GM12878 (cell line): Measurements from ENCODE around the gene GOT2. TPM values are rescaled to one million over a fixed set of nuclear protein-coding genes. Genes with fewer than 3 reads are reported as not detected.

Source experiments
- ATF7 ChIP-seq: fragments of 450-650 bp; IDR thresholded peaks from 2 replicates; pipeline ENCODE4 v1.6.1; 2016; ENCODE audit warnings: low read depth, mild to moderate bottlenecking
- CBFB ChIP-seq: IDR thresholded peaks from 2 replicates; pipeline ENCODE4 v1.6.1; 2016; ENCODE audit warnings: antibody characterized with exemption, low read depth
- CBX3 ChIP-seq: fragments of 200-600 bp; sonication (generic); IDR thresholded peaks from 2 replicates; pipeline ENCODE4 v1.6.1; 2016; ENCODE audit warnings: low read depth, borderline replicate concordance
- CREB1 ChIP-seq: IDR thresholded peaks from 2 replicates; pipeline ENCODE4 v1.6.1; 2012; ENCODE audit warnings: low read depth, mild to moderate bottlenecking, inconsistent platforms
- EP300 ChIP-seq, 2 experiments: fragments of 150-350 bp in 1 of 2; IDR thresholded peaks; 2 replicates each; pipeline ENCODE4 v1.6.1; 2011 to 2012; ENCODE audit warnings: low read depth in 2 of 2, low read length in 2 of 2, borderline replicate concordance in 1 of 2, improper control_type of control experiment in 1 of 2, inconsistent platforms in 1 of 2; ENCODE audit not compliant: control insufficient read depth in 1 of 2
- FOXM1 ChIP-seq: IDR thresholded peaks from 2 replicates; pipeline ENCODE4 v1.6.1; 2012; ENCODE audit warnings: low read depth, mild to moderate bottlenecking, inconsistent platforms, low read length, moderate library complexity
- HDAC2 ChIP-seq: fragments of 200-600 bp; sonication (generic); IDR thresholded peaks from 2 replicates; pipeline ENCODE4 v1.6.1; 2017
- HDGF ChIP-seq: fragments of 450-650 bp; IDR thresholded peaks from 2 replicates; pipeline ENCODE4 v1.6.1; 2016; ENCODE audit warnings: antibody characterized with exemption
- IKZF2 ChIP-seq, 2 experiments: fragments of 450-650 bp; IDR thresholded peaks; 2 replicates each; pipeline ENCODE4 v1.6.1; 2017; ENCODE audit warnings: mild to moderate bottlenecking in 2 of 2, moderate library complexity in 2 of 2
- LARP7 ChIP-seq: fragments of 450-650 bp; IDR thresholded peaks from 2 replicates; pipeline ENCODE4 v1.6.1; 2017; ENCODE audit warnings: mild to moderate bottlenecking
- MEF2B ChIP-seq: fragments of 450-650 bp; IDR thresholded peaks from 2 replicates; pipeline ENCODE4 v1.6.1; 2018; ENCODE audit warnings: mild to moderate bottlenecking, moderate library complexity; ENCODE audit not compliant: partially characterized antibody, poor library complexity, severe bottlenecking
- NBN ChIP-seq: fragments of 450-650 bp; IDR thresholded peaks from 2 replicates; pipeline ENCODE4 v1.6.1; 2016
- NFYB ChIP-seq: IDR thresholded peaks from 2 replicates; pipeline ENCODE4 v1.6.1; 2011; ENCODE audit warnings: low read depth, mild to moderate bottlenecking, low read length, improper control_type of control experiment, moderate library complexity; ENCODE audit not compliant: insufficient read depth
- NR2C1 ChIP-seq: fragments of 450-650 bp; IDR thresholded peaks from 2 replicates; pipeline ENCODE4 v1.6.1; 2017; ENCODE audit warnings: antibody characterized with exemption, mild to moderate bottlenecking, moderate library complexity
- NR2F1 ChIP-seq: fragments of 450-650 bp; conservative IDR thresholded peaks from 2 replicates; pipeline ENCODE4 v1.6.1; 2017; ENCODE audit warnings: mild to moderate bottlenecking
- POLR2A ChIP-seq: IDR thresholded peaks from 2 replicates; pipeline ENCODE4 v1.6.1; 2011; ENCODE audit warnings: low read depth, mild to moderate bottlenecking, low read length
- RB1 ChIP-seq: fragments of 450-650 bp; formaldehyde crosslinking; IDR thresholded peaks from 2 replicates; pipeline ENCODE4 v1.6.1; 2017; ENCODE audit warnings: mild to moderate bottlenecking, borderline replicate concordance
- RBBP5 ChIP-seq: fragments of 200-600 bp; sonication (generic); conservative IDR thresholded peaks from 2 replicates; pipeline ENCODE4 v1.6.1; 2016
- RELA ChIP-seq: fragments of 450-650 bp; IDR thresholded peaks from 2 replicates; pipeline ENCODE4 v1.8.0; 2014; ENCODE audit warnings: borderline replicate concordance; ENCODE audit not compliant: partially characterized antibody
- SIX5 ChIP-seq: IDR thresholded peaks from 2 replicates; pipeline ENCODE4 v1.6.1; 2011; ENCODE audit warnings: mild to moderate bottlenecking, low read depth, low read length, moderate library complexity; ENCODE audit not compliant: severe bottlenecking
- SMAD5 ChIP-seq: IDR thresholded peaks from 2 replicates; pipeline ENCODE4 v1.6.1; 2016; ENCODE audit warnings: antibody characterized with exemption, low read depth
- SMC3 ChIP-seq: IDR thresholded peaks from 2 replicates; pipeline ENCODE4 v1.6.1; 2011; ENCODE audit warnings: low read length, improper control_type of control experiment, borderline replicate concordance
- SRF ChIP-seq, 2 experiments: IDR thresholded peaks; 2 replicates each; pipeline ENCODE4 v1.6.1; 2011; ENCODE audit warnings: low read depth in 2 of 2, low read length in 2 of 2, mild to moderate bottlenecking in 1 of 2, moderate library complexity in 1 of 2
- TCF12 ChIP-seq: IDR thresholded peaks from 2 replicates; pipeline ENCODE4 v1.6.1; 2011; ENCODE audit warnings: low read depth, mild to moderate bottlenecking, low read length
- polyA plus RNA-seq, 11 experiments: library from polyadenylated mRNA; depleted of rRNA in 4 of 11; unstranded in 6 of 11; stranded (reverse) in 5 of 11; fragments of >200 nt; fragmentation: Nextera tagmentation in 4 of 11; fragmentation: Illumina TruSeq in 1 of 11; extraction: Ambion mirVana in 4 of 11; extraction: Trizol in 1 of 11; gene quantifications; 1 replicate in 1 of 11; 2 replicates in 10 of 11; pipeline versions ENCODE4 v1.2.1 to v1.2.3, GENCODE V29; 2011 to 2016; ENCODE audit warnings: inconsistent platforms in 2 of 11, missing spikeins in 2 of 11, low read depth in 1 of 11
- total RNA-seq, 4 experiments: library from RNA; depleted of rRNA in 3 of 4; stranded (reverse); fragments of >200 nt in 3 of 4; fragmentation: Illumina TruSeq in 1 of 4; extraction: Trizol in 1 of 4; gene quantifications; 2 replicates each; pipeline versions ENCODE4 v1.2.1 to v1.2.3, GENCODE V29; 2013 to 2021
- TF ChIP-seq, protein P1 (sequence below): IDR thresholded peaks from 2 replicates; pipeline ENCODE4 v1.6.1; 2012; ENCODE audit warnings: low read depth, low read length, improper control_type of control experiment
- TF ChIP-seq, protein P2 (sequence below): fragments of 150-350 bp; IDR thresholded peaks from 2 replicates; pipeline ENCODE4 v1.6.1; 2016; ENCODE audit warnings: low read depth, low read length
- TF ChIP-seq, protein P3 (sequence below): IDR thresholded peaks from 2 replicates; pipeline ENCODE4 v1.6.1; 2011; ENCODE audit warnings: low read depth, low read length, improper control_type of control experiment, borderline replicate concordance
- TF ChIP-seq, protein P4 (sequence below): IDR thresholded peaks from 2 replicates; pipeline ENCODE4 v1.6.1; 2012; ENCODE audit warnings: low read depth, low read length, improper control_type of control experiment

Gene GOT2
- total and polyA plus RNA-seq, 10 of the 15 experiments (the other 5 are each of a cell fraction or from before 2014, with no cell fraction given), result 41.7 to 235 (median 83.7) TPM

DNA sequence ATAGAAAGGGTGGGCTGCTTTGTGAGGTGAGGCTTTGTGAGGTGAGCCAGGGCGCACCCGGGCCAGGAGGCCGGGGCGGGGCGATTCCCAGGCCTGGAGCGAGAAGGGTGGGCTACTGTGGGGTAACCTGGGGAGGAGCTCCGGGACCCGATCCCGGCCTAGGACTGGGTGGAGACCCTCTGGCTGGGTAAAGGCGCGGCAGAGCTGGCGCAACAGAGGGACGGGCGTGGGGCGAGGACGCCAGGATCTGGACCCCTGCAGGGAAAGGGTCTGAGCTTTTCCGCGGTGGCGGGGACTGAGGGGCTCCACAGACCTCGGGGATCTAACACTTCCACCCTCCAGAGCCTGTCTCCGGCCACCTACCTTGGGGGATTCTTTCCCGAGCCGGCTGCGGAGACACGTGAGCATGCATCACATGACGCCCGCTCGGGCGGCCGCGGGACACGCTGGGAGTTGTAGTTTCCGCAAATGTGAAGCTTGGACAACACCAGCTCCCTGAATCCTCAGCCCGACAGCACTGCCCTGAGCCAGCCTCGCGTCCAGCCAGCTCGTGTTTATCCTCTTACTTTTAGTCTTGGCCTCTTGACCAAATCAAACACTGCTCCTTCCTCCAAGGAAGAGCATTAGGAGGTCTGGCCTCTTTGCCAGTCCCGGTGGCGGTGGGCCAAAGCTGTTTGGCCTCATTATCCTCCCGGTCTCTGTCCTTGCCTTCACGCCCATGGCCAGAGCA, 49.6 kb downstream of the GOT2 start, which contains the start of gene SLC38A7 (continued):
- TF ChIP-seq, protein P1, sequence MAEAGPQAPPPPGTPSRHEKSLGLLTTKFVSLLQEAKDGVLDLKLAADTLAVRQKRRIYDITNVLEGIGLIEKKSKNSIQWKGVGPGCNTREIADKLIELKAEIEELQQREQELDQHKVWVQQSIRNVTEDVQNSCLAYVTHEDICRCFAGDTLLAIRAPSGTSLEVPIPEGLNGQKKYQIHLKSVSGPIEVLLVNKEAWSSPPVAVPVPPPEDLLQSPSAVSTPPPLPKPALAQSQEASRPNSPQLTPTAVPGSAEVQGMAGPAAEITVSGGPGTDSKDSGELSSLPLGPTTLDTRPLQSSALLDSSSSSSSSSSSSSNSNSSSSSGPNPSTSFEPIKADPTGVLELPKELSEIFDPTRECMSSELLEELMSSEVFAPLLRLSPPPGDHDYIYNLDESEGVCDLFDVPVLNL, result no peak
- TF ChIP-seq NR2C1, result no peak
- TF ChIP-seq, protein P2, sequence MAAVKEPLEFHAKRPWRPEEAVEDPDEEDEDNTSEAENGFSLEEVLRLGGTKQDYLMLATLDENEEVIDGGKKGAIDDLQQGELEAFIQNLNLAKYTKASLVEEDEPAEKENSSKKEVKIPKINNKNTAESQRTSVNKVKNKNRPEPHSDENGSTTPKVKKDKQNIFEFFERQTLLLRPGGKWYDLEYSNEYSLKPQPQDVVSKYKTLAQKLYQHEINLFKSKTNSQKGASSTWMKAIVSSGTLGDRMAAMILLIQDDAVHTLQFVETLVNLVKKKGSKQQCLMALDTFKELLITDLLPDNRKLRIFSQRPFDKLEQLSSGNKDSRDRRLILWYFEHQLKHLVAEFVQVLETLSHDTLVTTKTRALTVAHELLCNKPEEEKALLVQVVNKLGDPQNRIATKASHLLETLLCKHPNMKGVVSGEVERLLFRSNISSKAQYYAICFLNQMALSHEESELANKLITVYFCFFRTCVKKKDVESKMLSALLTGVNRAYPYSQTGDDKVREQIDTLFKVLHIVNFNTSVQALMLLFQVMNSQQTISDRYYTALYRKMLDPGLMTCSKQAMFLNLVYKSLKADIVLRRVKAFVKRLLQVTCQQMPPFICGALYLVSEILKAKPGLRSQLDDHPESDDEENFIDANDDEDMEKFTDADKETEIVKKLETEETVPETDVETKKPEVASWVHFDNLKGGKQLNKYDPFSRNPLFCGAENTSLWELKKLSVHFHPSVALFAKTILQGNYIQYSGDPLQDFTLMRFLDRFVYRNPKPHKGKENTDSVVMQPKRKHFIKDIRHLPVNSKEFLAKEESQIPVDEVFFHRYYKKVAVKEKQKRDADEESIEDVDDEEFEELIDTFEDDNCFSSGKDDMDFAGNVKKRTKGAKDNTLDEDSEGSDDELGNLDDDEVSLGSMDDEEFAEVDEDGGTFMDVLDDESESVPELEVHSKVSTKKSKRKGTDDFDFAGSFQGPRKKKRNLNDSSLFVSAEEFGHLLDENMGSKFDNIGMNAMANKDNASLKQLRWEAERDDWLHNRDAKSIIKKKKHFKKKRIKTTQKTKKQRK, result no peak
- no peak for TF ChIP-seq RB1
- TF ChIP-seq EP300 (IDR thresholded peaks at IDR 0.05; ENCODE audit: borderline replicate concordance in 1 of 2, control insufficient read depth in 1 of 2, low read depth in 2 of 2, low read length in 2 of 2), result no peak
- no peak for TF ChIP-seq NFYB
- TF ChIP-seq HDAC2, result no peak
- TF ChIP-seq, protein P3, sequence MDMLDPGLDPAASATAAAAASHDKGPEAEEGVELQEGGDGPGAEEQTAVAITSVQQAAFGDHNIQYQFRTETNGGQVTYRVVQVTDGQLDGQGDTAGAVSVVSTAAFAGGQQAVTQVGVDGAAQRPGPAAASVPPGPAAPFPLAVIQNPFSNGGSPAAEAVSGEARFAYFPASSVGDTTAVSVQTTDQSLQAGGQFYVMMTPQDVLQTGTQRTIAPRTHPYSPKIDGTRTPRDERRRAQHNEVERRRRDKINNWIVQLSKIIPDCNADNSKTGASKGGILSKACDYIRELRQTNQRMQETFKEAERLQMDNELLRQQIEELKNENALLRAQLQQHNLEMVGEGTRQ, result peak; percentile 100
- TF ChIP-seq IKZF2 (IDR thresholded peaks at IDR 0.05), result no peak
- 0 out of 2 replicates have a peak, but pooled peaks have one; percentile 36 for TF ChIP-seq NBN
- peak; percentile 46 for TF ChIP-seq POLR2A
- no peak for TF ChIP-seq FOXM1
- TF ChIP-seq RBBP5, result no peak
- TF ChIP-seq LARP7, result no peak; the same call in 1 of the 2 replicates
- TF ChIP-seq SMAD5, result no peak
- no peak for TF ChIP-seq ATF7
- peak; percentile 88 for TF ChIP-seq RELA
- no peak for TF ChIP-seq CBX3
- TF ChIP-seq TCF12, result peak; percentile 43; the same call in 1 of the 2 replicates
- TF ChIP-seq SRF (IDR thresholded peaks at IDR 0.05; ENCODE audit: low read depth in 2 of 2, low read length in 2 of 2), result no peak
- no peak for TF ChIP-seq CBFB
- no peak for TF ChIP-seq SMC3
- TF ChIP-seq, protein P4, sequence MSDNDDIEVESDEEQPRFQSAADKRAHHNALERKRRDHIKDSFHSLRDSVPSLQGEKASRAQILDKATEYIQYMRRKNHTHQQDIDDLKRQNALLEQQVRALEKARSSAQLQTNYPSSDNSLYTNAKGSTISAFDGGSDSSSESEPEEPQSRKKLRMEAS, result peak; percentile 92
- TF ChIP-seq NR2F1, result no peak
- peak; percentile 94 for TF ChIP-seq SIX5
- TF ChIP-seq CREB1, result peak; percentile 84
- peak; percentile 29 for TF ChIP-seq MEF2B
- no peak for TF ChIP-seq HDGF
